ENCODE measurements around the gene IL3.

The IL3 gene

GRCh38 chr5:132057498-132058255 lies 2.8 kb upstream of the IL3 start:
- DNase-seq (ENCODE audit: low read depth) = no peak

- no peak for DNase-seq (ENCODE audit: low read depth)
Measured at GRCh38 chr5:132058646-132059042, 1.8 kb upstream of the IL3 start.

- peak; percentile 22 for DNase-seq (ENCODE audit: low read depth)
Measured at GRCh38 chr5:132059043-132059695, 1.3 kb upstream of the IL3 start.

GRCh38 chr5:132059696-132060500 lies 557 bp upstream of the IL3 start:
- no peak for DNase-seq (ENCODE audit: low read depth)

GRCh38 chr5:132063090-132063911 lies 2.8 kb downstream of the IL3 start:
- peak; percentile 60 for DNase-seq (ENCODE audit: low read depth)

- DNase-seq (ENCODE audit: low read depth) = no peak
Measured at GRCh38 chr5:132064140-132064539, 3.7 kb downstream of the IL3 start.

- peak; percentile 60 for DNase-seq (ENCODE audit: low read depth)
Measured at GRCh38 chr5:132064738-132065331, 4.4 kb downstream of the IL3 start.

GRCh38 chr5:132065351-132065937 lies 5.0 kb downstream of the IL3 start:
- DNase-seq (ENCODE audit: low read depth) = peak; percentile 24

- no peak for DNase-seq (ENCODE audit: low read depth)
Measured at GRCh38 chr5:132065951-132066701, 5.7 kb downstream of the IL3 start.

- no peak for DNase-seq (ENCODE audit: low read depth)
Measured at GRCh38 chr5:132066871-132067270, 6.4 kb downstream of the IL3 start.

GRCh38 chr5:132067451-132067850 lies 7.0 kb downstream of the IL3 start:
- no peak for DNase-seq (ENCODE audit: low read depth)

GRCh38 chr5:132067941-132068808 lies 7.7 kb downstream of the IL3 start:
- DNase-seq (ENCODE audit: low read depth) = no peak

- no peak for DNase-seq (ENCODE audit: low read depth)
Measured at GRCh38 chr5:132069561-132069960, 9.1 kb downstream of the IL3 start.

GRCh38 chr5:132069994-132070393 lies 9.5 kb downstream of the IL3 start:
- no peak for DNase-seq (ENCODE audit: low read depth)

GRCh38 chr5:132070460-132071337 lies 10.2 kb downstream of the IL3 start:
- DNase-seq (ENCODE audit: low read depth) = no peak

GRCh38 chr5:132071338-132071707 lies 10.9 kb downstream of the IL3 start:
- DNase-seq (ENCODE audit: low read depth) = no peak

- DNase-seq (ENCODE audit: low read depth) = no peak
Measured at GRCh38 chr5:132072070-132072469, 11.6 kb downstream of the IL3 start.

GRCh38 chr5:132072528-132072927 lies 12.1 kb downstream of the IL3 start:
- no peak for DNase-seq (ENCODE audit: low read depth)

Measured in activated T-helper 1 cell treated with Interleukin-2 at 50 U/mL for 16 hours (primary cell).